Suprapubic skin (tissue), 3 donors: ENCODE results near the gene NECTIN3.

Experiments
- CTCF ChIP-seq, 2 donors: fragments of 200-600 bp in 1 of 2; fragments of 450-650 bp in 1 of 2; sonication (generic) in 1 of 2; IDR thresholded peaks; one replicate each; pipeline ENCODE4 v1.5.1; 2016 to 2019; ENCODE audit warnings: antibody characterized with exemption in 2 of 2, mild to moderate bottlenecking in 1 of 2, moderate library complexity in 1 of 2
- POLR2A ChIP-seq, 2 donors: fragments of 450-650 bp; IDR thresholded peaks; one replicate each; pipeline ENCODE4 v1.6.1; 2017; ENCODE audit warnings: antibody characterized with exemption in 2 of 2, mild to moderate bottlenecking in 2 of 2, moderate library complexity in 2 of 2

GRCh38 chr3:111215481-111215880, 143.9 kb downstream of the NECTIN3 start:
- no peak for TF ChIP-seq CTCF (IDR thresholded peaks at IDR 0.05)
- no peak for TF ChIP-seq POLR2A (IDR thresholded peaks at IDR 0.05)
